GM18526 (cell line): ENCODE results near the gene ALG14.

Source experiments
- POLR2A ChIP-seq: IDR thresholded peaks from 3 replicates; pipeline ENCODE4 v1.6.1; 2011; ENCODE audit not compliant: insufficient read length; ENCODE audit errors: extremely low read depth

Gene ALG14

DNA sequence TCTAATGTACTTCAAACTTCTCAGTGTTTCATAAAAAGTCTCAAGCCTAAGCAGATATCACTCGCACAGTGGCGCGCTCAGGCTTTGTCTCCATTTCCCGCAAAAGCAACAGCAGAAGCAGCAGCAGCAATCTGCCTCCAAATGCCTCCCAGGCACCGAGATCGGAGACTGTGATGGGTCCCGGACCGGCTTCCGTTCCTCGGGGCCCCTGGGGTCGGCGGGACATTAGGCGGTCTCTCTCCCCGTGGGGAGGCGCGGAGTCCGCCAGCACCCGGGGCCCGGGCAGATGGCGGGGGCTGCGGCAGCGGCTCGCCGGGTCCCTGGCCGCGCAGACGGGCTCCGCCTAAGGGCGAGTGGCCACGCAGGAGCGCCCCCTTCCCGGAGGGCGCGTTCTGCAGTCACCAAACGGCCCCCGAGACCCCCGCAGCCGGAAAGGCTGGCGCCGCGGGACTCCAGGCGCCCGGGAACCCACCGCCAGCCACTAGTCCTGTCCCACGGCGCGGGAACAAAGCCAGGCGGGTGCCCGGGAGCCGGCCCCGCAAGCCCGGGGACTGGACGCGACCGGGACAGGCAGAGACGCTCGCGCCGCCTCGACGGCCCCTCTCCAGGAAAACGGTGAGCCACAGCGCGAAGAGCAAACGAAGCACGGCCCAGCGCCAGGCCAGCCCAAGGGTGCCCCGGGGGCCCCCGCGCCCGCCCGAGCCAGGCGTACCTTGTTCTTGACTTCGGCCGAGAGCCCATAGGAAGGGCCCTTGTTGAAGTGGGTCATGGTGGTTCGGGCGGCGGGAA is 146.4 kb downstream of the ALG14 start:
- no peak for TF ChIP-seq POLR2A

- TF ChIP-seq POLR2A, result no peak
Measured at GRCh38 chr1:94925561-94926125, 147.1 kb downstream of the ALG14 start.

DNA sequence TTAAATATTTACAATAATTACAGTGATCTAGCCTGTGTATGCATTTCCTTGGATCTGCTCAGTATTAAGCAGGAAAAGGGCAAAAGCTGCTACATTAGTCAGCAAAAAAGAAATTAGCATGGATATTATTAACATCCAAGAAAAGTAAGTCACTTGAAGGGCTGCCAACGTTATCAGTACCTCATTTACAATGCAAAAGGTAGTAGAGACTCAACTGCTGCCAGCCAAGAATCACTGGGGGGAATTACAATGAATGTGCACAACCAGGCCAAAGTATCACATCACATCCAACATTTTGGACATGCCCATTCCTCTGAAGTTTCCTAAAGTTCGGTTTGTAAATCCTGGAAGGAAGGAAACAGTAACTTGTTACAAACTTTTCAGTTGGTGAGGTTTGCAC is 147.7 kb downstream of the ALG14 start:
- TF ChIP-seq POLR2A, result no peak
